ENCODE measurements around the gene LGMN. TPM values are rescaled to one million over a fixed set of nuclear protein-coding genes. Genes with fewer than 3 reads are reported as not detected.

LGMN gene
- total and polyA plus RNA-seq, 9 donors: 27.3 to 231 (median 49.1) TPM

GRCh38 chr14:92755495-92755894 is 7.1 kb upstream of the LGMN start:
- H3K4me3 ChIP-seq: no peak overlapping the region
- 83 to 91% (median 89%) methylated on average over 3 of the region's 3 CpGs for WGBS, 3 donors
- no peaks in the 10 kb centered on the region for H3K36me3 ChIP-seq
- intact Hi-C loops (cut with DNase I): no loop called here
- no peaks in the 10 kb centered on the region for H3K27me3 ChIP-seq
- no peak for TF ChIP-seq CTCF (IDR thresholded peaks at IDR 0.05)
- no peak for TF ChIP-seq EP300 (IDR thresholded peaks at IDR 0.05)
- no peak for TF ChIP-seq POLR2A (IDR thresholded peaks at IDR 0.05)
- no peaks in the 10 kb centered on the region for H3K9me3 ChIP-seq
- H3K27ac ChIP-seq: no peak overlapping the region
- peaks cover 7% of the 10 kb centered on the region for H3K4me1 ChIP-seq (ENCODE audit: insufficient read depth)
- no peak for DNase-seq

- intact Hi-C loops (cut with DNase I): no loop called here
- Histone ChIP-seq H3K27me3 (no peaks in the 10 kb centered on the region), H3K36me3 (no peaks in the 10 kb centered on the region), H3K4me1 (ENCODE audit: insufficient read depth) (peaks cover 10% of the 10 kb centered on the region), H3K9me3 (no peaks in the 10 kb centered on the region), H3K27ac (no peak overlapping the region), H3K4me3 (no peak overlapping the region)
- DNase-seq: no peak
- TF ChIP-seq POLR2A (IDR thresholded peaks at IDR 0.05) (no peak), CTCF (IDR thresholded peaks at IDR 0.05) (no peak)
- WGBS, 3 donors: 73 to 75% (median 73%) methylated on average over 1 of the region's 1 CpG
Observed at GRCh38 chr14:92754966-92755365, 6.5 kb upstream of the LGMN start.

- intact Hi-C loops (cut with DNase I): no loop called here
- Histone ChIP-seq H3K27me3 (no peaks in the 10 kb centered on the region), H3K9me3 (no peaks in the 10 kb centered on the region), H3K27ac (no peak overlapping the region), H3K36me3 (no peaks in the 10 kb centered on the region), H3K4me1 (ENCODE audit: insufficient read depth) (peaks cover 10% of the 10 kb centered on the region), H3K4me3 (no peak overlapping the region)
- TF ChIP-seq CTCF (IDR thresholded peaks at IDR 0.05): no peak
- no peak for TF ChIP-seq POLR2A (IDR thresholded peaks at IDR 0.05)
- TF ChIP-seq EP300 (IDR thresholded peaks at IDR 0.05): no peak
- WGBS, 3 donors: 77 to 87% (median 83%) methylated on average over 5 of the region's 5 CpGs
- DNase-seq: no peak
Observed at GRCh38 chr14:92753250-92753649, 4.8 kb upstream of the LGMN start.

- Histone ChIP-seq H3K27ac (peak overlapping the region in 1 of 2 donors; percentile 71), H3K4me3 (no peak overlapping the region), H3K27me3 (no peaks in the 10 kb centered on the region), H3K36me3 (no peaks in the 10 kb centered on the region), H3K4me1 (ENCODE audit: insufficient read depth) (peaks cover 10% of the 10 kb centered on the region), H3K9me3 (no peaks in the 10 kb centered on the region)
- no peak for DNase-seq
- WGBS, 3 donors: 58 to 69% (median 66%) methylated on average over 4 of the region's 4 CpGs
- TF ChIP-seq CTCF (IDR thresholded peaks at IDR 0.05) (no peak), EP300 (IDR thresholded peaks at IDR 0.05) (no peak), POLR2A (IDR thresholded peaks at IDR 0.05) (no peak)
- intact Hi-C loops (cut with DNase I): no loop called here
Observed at GRCh38 chr14:92751819-92752218, 3.4 kb upstream of the LGMN start.
